ENCODE measurements around the gene IFNLR1. TPM values are rescaled to one million over a fixed set of nuclear protein-coding genes. Genes with fewer than 3 reads are reported as not detected.

The IFNLR1 gene
- total RNA-seq, 2 donors from 2014 or later, result 7.9 to 16.8 TPM

- Histone ChIP-seq H3K4me3 (no peak overlapping the region), H3K27ac (no peak overlapping the region), H3K27me3 (no peaks in the 10 kb centered on the region), H3K9me3 (no peaks in the 10 kb centered on the region), H3K4me1 (no peaks in the 10 kb centered on the region), H3K36me3 (no peaks in the 10 kb centered on the region), H3K9ac (ENCODE audit: low read depth in 2 of 2, low read length in 2 of 2) (no peak overlapping the region)
- TF ChIP-seq CTCF (IDR thresholded peaks at IDR 0.05), result no peak
- DNase-seq, result no peak
- intact Hi-C loops (cut with DNase I), result no loop called here
Observed at GRCh38 chr1:24136956-24137539, 50.0 kb downstream of the IFNLR1 start.

GRCh38 chr1:24134376-24134775 lies 52.7 kb downstream of the IFNLR1 start:
- intact Hi-C loops (cut with DNase I), result no loop called here
- Histone ChIP-seq H3K4me1 (no peaks in the 10 kb centered on the region), H3K36me3 (no peaks in the 10 kb centered on the region), H3K9ac (ENCODE audit: low read depth in 2 of 2, low read length in 2 of 2) (no peak overlapping the region), H3K27ac (no peak overlapping the region), H3K27me3 (no peaks in the 10 kb centered on the region), H3K4me3 (no peak overlapping the region), H3K9me3 (no peaks in the 10 kb centered on the region)
- no peak for DNase-seq
- TF ChIP-seq CTCF (IDR thresholded peaks at IDR 0.05), result no peak

GRCh38 chr1:24133819-24134218 lies 53.3 kb downstream of the IFNLR1 start:
- Histone ChIP-seq H3K27me3 (no peaks in the 10 kb centered on the region), H3K4me3 (no peak overlapping the region), H3K9ac (ENCODE audit: low read depth in 2 of 2, low read length in 2 of 2) (no peak overlapping the region), H3K27ac (no peak overlapping the region), H3K4me1 (no peaks in the 10 kb centered on the region), H3K36me3 (no peaks in the 10 kb centered on the region), H3K9me3 (no peaks in the 10 kb centered on the region)
- intact Hi-C loops (cut with DNase I), result no loop called here
- no peak for TF ChIP-seq CTCF (IDR thresholded peaks at IDR 0.05)
- DNase-seq, result no peak

- Histone ChIP-seq H3K9me3 (no peaks in the 10 kb centered on the region), H3K27me3 (no peaks in the 10 kb centered on the region), H3K4me3 (no peak overlapping the region), H3K27ac (no peak overlapping the region), H3K36me3 (no peaks in the 10 kb centered on the region), H3K4me1 (no peaks in the 10 kb centered on the region), H3K9ac (ENCODE audit: low read depth in 2 of 2, low read length in 2 of 2) (no peak overlapping the region)
- no peak for DNase-seq
- no peak for TF ChIP-seq CTCF (IDR thresholded peaks at IDR 0.05)
- intact Hi-C loops (cut with DNase I), result no loop called here
Observed at GRCh38 chr1:24130385-24130784, 56.7 kb downstream of the IFNLR1 start.

- Histone ChIP-seq H3K36me3 (no peaks in the 10 kb centered on the region), H3K27me3 (no peaks in the 10 kb centered on the region), H3K27ac (no peak overlapping the region), H3K9me3 (no peaks in the 10 kb centered on the region), H3K9ac (ENCODE audit: low read depth in 2 of 2, low read length in 2 of 2) (no peak overlapping the region), H3K4me3 (no peak overlapping the region), H3K4me1 (no peaks in the 10 kb centered on the region)
- DNase-seq, result no peak
- intact Hi-C loops (cut with DNase I), result no loop called here
- no peak for TF ChIP-seq CTCF (IDR thresholded peaks at IDR 0.05)
Observed at GRCh38 chr1:24127801-24128363, 59.2 kb downstream of the IFNLR1 start.
